Left cardiac atrium (tissue), 4 donors: Measurements from ENCODE around the gene SMCP. TPM values are rescaled to one million over a fixed set of nuclear protein-coding genes. Genes with fewer than 3 reads are reported as not detected.
A peak's percentile ranks its signal among the peaks of the same experiment; 100 is the strongest.

Experiments used
- ATAC-seq, 2 donors: fragments of 200-7000 bp; cut with Tn5 transposase; one replicate each; pipeline ENCODE4 v1.9.1; 2020; ENCODE audit warnings: mild to moderate bottlenecking in 2 of 2, moderate library complexity in 2 of 2
- DNase-seq: peaks from one replicate; pipeline ENCODE4 v3.0.0-alpha.2; 2020
- intact Hi-C, 2 donors: fragments of 100-400 bp; cut with DNase I; formaldehyde crosslinking; loops; one replicate each; pipeline versions ENCODE4 v1.14.1 to v1.15.1; 2022 to 2023
- long read RNA-seq: library from polyadenylated mRNA; unstranded; transcript quantifications from one replicate; pipeline ENCODE4 v2.0.0, GENCODE V29; 2021
- total RNA-seq, 2 donors: library from RNA; stranded (reverse); fragmentation: NEBNext Ultra II Directional; extraction: Animal tissue kit (Norgen Biotek cat#: 25700); gene quantifications; one replicate each; pipeline ENCODE4 v1.2.1, GENCODE V29; 2021
- donor health status: DM: no; HTN: yes; CAD: no.
- donor health status: DM: no; HTN: yes; CAD: no; lungs with severe emphysema.
- donor health status: DM: yes; HTN: yes; CAD: no.
- donor health status: Dilated cardiomyopathy.

Gene SMCP
- not detected for total RNA-seq
- long read RNA-seq, result 0 reads

GRCh38 chr1:152878042-152878441 is at the start of gene SMCP:
Gene SMCP, plus strand, starts transcription at chr1:152878322. Its CDS starts 6,101 bp downstream, at chr1:152884423.
- DNase-seq, result no peak
- intact Hi-C loops, result loop anchor here in 1 of 2 donors (10.0 kb wide), 1 partner anchor 347 kb away; no protein-coding TSS in a partner anchor
- no peak for ATAC-seq

- intact Hi-C loops, result no loop called here
- ATAC-seq, result no peak
Observed at GRCh38 chr1:152836870-152837269, 41.3 kb upstream of the SMCP start.

GRCh38 chr1:152842556-152842955 is 35.6 kb upstream of the SMCP start, which contains the start of gene LCE6A:
Gene LCE6A, plus strand, starts transcription at chr1:152842856. Its CDS starts 665 bp downstream, at chr1:152843521.
- no peak for ATAC-seq
- intact Hi-C loops, result no loop called here

More at GRCh38 chr1:152836870-152837269, 41.3 kb upstream of the SMCP start:
- DNase-seq, result no peak

GRCh38 chr1:152855661-152856060 is 22.5 kb upstream of the SMCP start:
- DNase-seq (no peak), ATAC-seq (no peak)
- intact Hi-C loops, result no loop called here

More at GRCh38 chr1:152842556-152842955, 35.6 kb upstream of the SMCP start, which contains the start of gene LCE6A:
- no peak for DNase-seq

GRCh38 chr1:152858062-152858461 is 20.1 kb upstream of the SMCP start:
- no peak for ATAC-seq
- no peak for DNase-seq
- intact Hi-C loops, result no loop called here

- DNase-seq (no peak), ATAC-seq (no peak)
- intact Hi-C loops, result no loop called here
Observed at GRCh38 chr1:152859696-152860095, 18.4 kb upstream of the SMCP start, which contains the start of gene LCE7A. Gene LCE7A, plus strand, starts transcription at chr1:152859996. Its CDS starts 702 bp downstream, at chr1:152860698.

- intact Hi-C loops, result no loop called here
- DNase-seq, result no peak
- ATAC-seq, result no peak
Observed at GRCh38 chr1:152860129-152860528, 18.0 kb upstream of the SMCP start.

- DNase-seq (no peak), ATAC-seq (no peak)
- intact Hi-C loops, result no loop called here
Observed at GRCh38 chr1:152861374-152861773, 16.7 kb upstream of the SMCP start.

- DNase-seq (no peak), ATAC-seq (no peak)
- intact Hi-C loops, result no loop called here
Observed at GRCh38 chr1:152864443-152864842, 13.7 kb upstream of the SMCP start.

GRCh38 chr1:152866321-152866720 is 11.8 kb upstream of the SMCP start:
- DNase-seq, result no peak
- intact Hi-C loops, result loop anchor here in 1 of 2 donors (5.0 kb wide), 1 partner anchor 356 kb away; no protein-coding TSS in a partner anchor
- ATAC-seq, result no peak

GRCh38 chr1:152869808-152870419 is 8.2 kb upstream of the SMCP start:
- intact Hi-C loops, result loop anchor here (5.0 to 10.0 kb wide), 2 partner anchors 352 to 355 kb away; no protein-coding TSS in a partner anchor
- peak in 1 of 2 donors; percentile 69 for ATAC-seq
- DNase-seq, result peak; percentile 58

GRCh38 chr1:152870831-152871730 is 7.0 kb upstream of the SMCP start:
- intact Hi-C loops, result loop anchor here in 1 of 2 donors (10.0 kb wide), 1 partner anchor 354 kb away; no protein-coding TSS in a partner anchor
- DNase-seq (no peak), ATAC-seq (no peak)

- ATAC-seq, result no peak
Observed at GRCh38 chr1:152871731-152872126, 6.4 kb upstream of the SMCP start.

GRCh38 chr1:152873495-152873894 is 4.6 kb upstream of the SMCP start:
- intact Hi-C loops, result loop anchor here in 1 of 2 donors (10.0 kb wide), 1 partner anchor 351 kb away; no protein-coding TSS in a partner anchor
- no peak for ATAC-seq
- DNase-seq, result no peak

More at GRCh38 chr1:152871731-152872126, 6.4 kb upstream of the SMCP start:
- intact Hi-C loops, result loop anchor here in 1 of 2 donors (10.0 kb wide), 1 partner anchor 353 kb away; no protein-coding TSS in a partner anchor
- DNase-seq, result no peak

- ATAC-seq (no peak), DNase-seq (no peak)
- intact Hi-C loops, result loop anchor here in 1 of 2 donors (10.0 kb wide), 1 partner anchor 348 kb away; no protein-coding TSS in a partner anchor
Observed at GRCh38 chr1:152876827-152877226, 1.3 kb upstream of the SMCP start.

- intact Hi-C loops, result loop anchor here in 1 of 2 donors (10.0 kb wide), 1 partner anchor 345 kb away; no protein-coding TSS in a partner anchor
- ATAC-seq (no peak), DNase-seq (no peak)
Observed at GRCh38 chr1:152879559-152880198, 1.6 kb downstream of the SMCP start.

GRCh38 chr1:152880316-152880715 is 2.2 kb downstream of the SMCP start:
- ATAC-seq, result no peak
- intact Hi-C loops, result no loop called here
- no peak for DNase-seq

GRCh38 chr1:152880907-152881306 is 2.8 kb downstream of the SMCP start:
- intact Hi-C loops, result no loop called here
- ATAC-seq (no peak), DNase-seq (no peak)

- intact Hi-C loops, result no loop called here
- no peak for ATAC-seq
- no peak for DNase-seq
Observed at GRCh38 chr1:152884085-152884484, 6.0 kb downstream of the SMCP start.
